Lung (tissue), 12 donors: ENCODE data around the gene ZNRF1. TPM values are rescaled to one million over a fixed set of nuclear protein-coding genes. Genes with fewer than 3 reads are reported as not detected.

ENCODE experiments used
- ATAC-seq: fragments of 200-7000 bp; cut with Tn5 transposase; one replicate; pipeline ENCODE4 v1.9.1; 2020; ENCODE audit warnings: moderate number of reproducible peaks; ENCODE audit not compliant: insufficient read depth, low FRiP score
- DNase-seq, 3 donors: peaks; one replicate each; pipeline ENCODE4 v3.0.0-alpha.2; 2013 to 2017
- H3K27ac ChIP-seq, 2 donors: one replicate each; pipeline ENCODE4 v1.5.1; 2013; ENCODE audit warnings: mild to moderate bottlenecking in 2 of 2, moderate library complexity in 2 of 2, control low read depth in 1 of 2, inconsistent platforms in 1 of 2, low read depth in 1 of 2, low read length in 1 of 2
- H3K27me3 ChIP-seq, 3 donors: one replicate each; pipeline ENCODE4 v1.5.1; 2013; ENCODE audit warnings: low read length in 2 of 3; ENCODE audit not compliant: control insufficient read depth in 3 of 3, insufficient read depth in 3 of 3
- H3K36me3 ChIP-seq, 4 donors: one replicate each; pipeline ENCODE4 v1.5.1; 2013; ENCODE audit warnings: low read length in 4 of 4, mild to moderate bottlenecking in 1 of 4, moderate library complexity in 1 of 4; ENCODE audit not compliant: control insufficient read depth in 4 of 4, insufficient read depth in 4 of 4
- H3K4me1 ChIP-seq, 5 donors: one replicate each; pipeline ENCODE4 v1.5.1; 2013; ENCODE audit warnings: low read length in 5 of 5, mild to moderate bottlenecking in 2 of 5, moderate library complexity in 1 of 5; ENCODE audit not compliant: control insufficient read depth in 5 of 5, insufficient read depth in 5 of 5
- H3K4me3 ChIP-seq: one replicate; pipeline ENCODE4 v1.5.1; 2013; ENCODE audit warnings: mild to moderate bottlenecking, control low read depth, moderate library complexity
- H3K9ac ChIP-seq, 2 donors: one replicate each; pipeline ENCODE4 v1.5.1; 2013; ENCODE audit warnings: low read length in 2 of 2, control low read depth in 1 of 2; ENCODE audit not compliant: insufficient read depth in 1 of 2
- H3K9me3 ChIP-seq, 4 donors: one replicate each; pipeline ENCODE4 v1.5.1; 2013; ENCODE audit warnings: low read length in 3 of 4, mild to moderate bottlenecking in 1 of 4, moderate library complexity in 1 of 4; ENCODE audit not compliant: control insufficient read depth in 4 of 4, insufficient read depth in 3 of 4
- CTCF ChIP-seq: IDR thresholded peaks from 2 replicates; pipeline ENCODE4 v1.5.1; 2012; ENCODE audit warnings: mild to moderate bottlenecking; ENCODE audit errors: control extremely low read depth, extremely low read depth
- WGBS, 2 donors: extraction: QIAGEN DNeasy Blood & Tissue Kit; methylation state at CpG; one replicate each; pipeline ENCODE4 v1.1.7; 2013; 5-methylcytosine and 5-hydroxymethylcytosine counted together
- polyA plus RNA-seq, 2 donors: library from polyadenylated mRNA; stranded (reverse); fragments of 200-250 nt; gene quantifications; one replicate each; pipeline ENCODE4 v1.2.1, GENCODE V29; 2013
- total RNA-seq, 2 donors: library from RNA; depleted of rRNA in 1 of 2; stranded (reverse); fragments of >200 nt in 1 of 2; gene quantifications; one replicate each; pipeline ENCODE4 v1.2.1, GENCODE V29; 2014 to 2021
- donor health status: control.
- donor health status: control.
- donor health status: Bipolar disorder and iron deficiency.
- donor health status: healthy.
- donor health status: DM: yes; HTN: yes; CAD: no.

The ZNRF1 gene
- total and polyA plus RNA-seq, 4 donors, result 8.9 to 25.1 (median 16.2) TPM

DNA sequence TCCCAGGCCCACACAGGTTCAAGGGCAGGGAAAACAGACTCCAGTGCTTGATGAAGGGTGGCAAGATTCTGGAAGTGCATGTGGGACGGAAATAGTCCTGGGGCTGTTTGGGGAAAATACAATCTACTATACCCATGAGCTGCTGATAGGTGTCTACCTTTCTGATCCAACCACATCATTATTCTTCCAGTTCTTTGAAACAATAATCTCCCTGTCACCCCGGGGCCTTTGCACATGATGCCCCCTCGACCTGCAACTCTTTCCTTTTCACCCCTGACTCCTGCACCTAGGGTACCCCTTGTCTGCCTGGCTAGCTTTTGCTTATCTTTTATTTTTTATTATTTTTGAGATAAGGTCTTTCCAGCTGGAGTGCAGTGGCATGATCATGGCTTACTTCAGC is 72.8 kb downstream of the ZNRF1 start:
- Histone ChIP-seq H3K9ac (no peak overlapping the region), H3K9me3 (no peaks in the 10 kb centered on the region), H3K27me3 (no peaks in the 10 kb centered on the region), H3K27ac (no peak overlapping the region), H3K36me3 (no peaks in the 10 kb centered on the region), H3K4me3 (no peak overlapping the region), H3K4me1 (peaks cover 0 to 20% (median 15%) of the 10 kb centered on the region in 5 donors)
- ATAC-seq, result no peak
- DNase-seq, result no peak
- 97 to 100% methylated on average over 3 of the region's 3 CpGs for WGBS, 2 donors
- TF ChIP-seq CTCF, result no peak

- ATAC-seq, result no peak
- no peak overlapping the region for H3K4me3 ChIP-seq
- H3K27ac ChIP-seq, result no peak overlapping the region
- H3K36me3 ChIP-seq, result no peaks in the 10 kb centered on the region
- DNase-seq, result no peak
- no peak for TF ChIP-seq CTCF
- no peaks in the 10 kb centered on the region for H3K9me3 ChIP-seq
- H3K4me1 ChIP-seq, result peaks cover 0 to 20% (median 15%) of the 10 kb centered on the region in 5 donors
- no peak overlapping the region for H3K9ac ChIP-seq
- no peaks in the 10 kb centered on the region for H3K27me3 ChIP-seq
- 84 to 91% methylated on average over 2 of the region's 2 CpGs for WGBS, 2 donors
These were observed 73.6 kb downstream of the ZNRF1 start for GRCh38 chr16:75072239-75072947.

DNA sequence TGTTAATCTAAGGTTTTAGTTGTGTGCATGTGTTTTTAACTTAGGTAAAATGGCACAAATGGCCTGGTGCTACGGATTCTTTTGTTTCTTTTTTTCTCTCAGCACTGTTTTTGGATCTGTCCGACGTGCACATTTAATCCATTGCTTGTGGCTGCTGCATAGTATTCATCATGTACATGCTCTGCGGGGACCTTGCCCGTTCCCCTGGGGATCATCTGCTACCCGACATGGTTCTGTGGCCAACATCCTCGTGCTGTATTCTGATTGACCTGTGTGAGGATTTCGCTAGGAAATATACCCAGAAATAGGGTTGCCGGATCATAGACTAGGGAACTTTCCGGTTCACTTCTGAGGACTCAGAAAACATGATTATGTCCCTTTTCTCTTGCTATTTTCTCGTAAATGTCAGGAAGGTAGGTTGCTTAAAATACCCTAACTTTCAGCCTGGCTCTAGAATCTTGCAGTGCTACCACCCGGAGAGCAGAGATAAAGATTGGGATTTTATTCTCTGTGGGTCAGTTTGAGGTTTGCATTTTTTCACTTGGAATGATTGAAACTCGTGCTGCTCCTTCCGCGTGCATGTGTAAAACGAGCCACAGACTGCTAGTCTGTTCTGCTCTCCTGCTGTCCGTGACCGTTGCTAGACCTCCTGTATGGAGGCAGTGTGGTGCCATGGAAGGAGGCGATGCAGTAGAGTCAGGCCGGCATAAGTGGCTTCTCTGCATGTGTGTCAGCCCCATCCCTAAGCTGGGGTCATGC is 74.9 kb downstream of the ZNRF1 start:
- no peak overlapping the region for H3K9ac ChIP-seq

More for the DNA sequence above, 74.9 kb downstream of the ZNRF1 start:
- TF ChIP-seq CTCF, result no peak
- Histone ChIP-seq H3K27me3 (no peaks in the 10 kb centered on the region), H3K4me3 (no peak overlapping the region), H3K36me3 (no peaks in the 10 kb centered on the region), H3K27ac (no peak overlapping the region), H3K9me3 (peaks cover 0 to 4% (median 0%) of the 10 kb centered on the region in 4 donors), H3K4me1 (peaks cover 0 to 19% (median 15%) of the 10 kb centered on the region in 5 donors)
- DNase-seq (no peak), ATAC-seq (no peak)
- WGBS, 2 donors, result 77 to 81% methylated on average over 20 of the region's 20 CpGs
